Mononuclear cell (primary cell): Measurements from ENCODE around the gene AADACL3. TPM values are rescaled to one million over a fixed set of nuclear protein-coding genes. Genes with fewer than 3 reads are reported as not detected.

Experiments
- H3K27me3 ChIP-seq: 2 replicates; pipeline ENCODE4 v1.6.0; 2011; ENCODE audit warnings: low read length, control low read depth; ENCODE audit not compliant: insufficient read depth
- H3K4me1 ChIP-seq: 2 replicates; pipeline ENCODE4 v1.5.1; 2011; ENCODE audit warnings: mild to moderate bottlenecking, low read length, control low read depth; ENCODE audit not compliant: insufficient read depth
- H3K4me3 ChIP-seq: 2 replicates; pipeline ENCODE4 v1.5.1; 2011; ENCODE audit warnings: mild to moderate bottlenecking, low read length, moderate library complexity
- H3K9me3 ChIP-seq: 2 replicates; pipeline ENCODE4 v1.5.1; 2011; ENCODE audit warnings: low read depth, mild to moderate bottlenecking, control low read depth, low read length
- total RNA-seq: library from RNA; depleted of rRNA; stranded (reverse); fragments of >200 nt; gene quantifications from one replicate; pipeline ENCODE4 v1.2.3, GENCODE V29; 2012

Gene AADACL3
- total RNA-seq, 1 donor: not detected

GRCh38 chr1:12739613-12740012, 23.7 kb downstream of the AADACL3 start:
- Histone ChIP-seq H3K27me3 (peaks cover 14% of the 10 kb centered on the region), H3K4me3 (no peak overlapping the region), H3K9me3 (no peaks in the 10 kb centered on the region), H3K4me1 (no peaks in the 10 kb centered on the region)

DNA sequence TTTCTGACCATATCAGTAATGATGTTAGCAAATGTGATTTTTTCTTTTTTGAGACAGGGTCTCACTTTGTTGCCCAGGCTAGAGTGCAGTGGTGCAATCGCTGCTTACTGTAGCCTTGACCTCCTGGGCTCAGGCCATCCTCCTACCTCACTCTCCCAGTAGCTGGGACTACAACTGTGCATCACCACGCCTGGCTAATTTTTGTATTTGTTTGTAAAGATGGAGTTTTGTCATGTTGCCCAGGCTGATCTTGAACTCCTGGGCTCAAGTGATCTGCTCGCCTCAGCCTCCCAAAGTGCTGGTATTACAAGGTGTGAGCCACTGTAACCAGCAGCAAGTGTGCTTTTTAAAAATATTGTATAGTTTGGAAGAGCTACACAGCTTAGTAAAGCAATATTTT, 26.0 kb downstream of the AADACL3 start:
- no peaks in the 10 kb centered on the region for H3K9me3 ChIP-seq
- H3K27me3 ChIP-seq: peaks cover 9% of the 10 kb centered on the region
- H3K4me1 ChIP-seq: no peaks in the 10 kb centered on the region
- H3K4me3 ChIP-seq: no peak overlapping the region

DNA sequence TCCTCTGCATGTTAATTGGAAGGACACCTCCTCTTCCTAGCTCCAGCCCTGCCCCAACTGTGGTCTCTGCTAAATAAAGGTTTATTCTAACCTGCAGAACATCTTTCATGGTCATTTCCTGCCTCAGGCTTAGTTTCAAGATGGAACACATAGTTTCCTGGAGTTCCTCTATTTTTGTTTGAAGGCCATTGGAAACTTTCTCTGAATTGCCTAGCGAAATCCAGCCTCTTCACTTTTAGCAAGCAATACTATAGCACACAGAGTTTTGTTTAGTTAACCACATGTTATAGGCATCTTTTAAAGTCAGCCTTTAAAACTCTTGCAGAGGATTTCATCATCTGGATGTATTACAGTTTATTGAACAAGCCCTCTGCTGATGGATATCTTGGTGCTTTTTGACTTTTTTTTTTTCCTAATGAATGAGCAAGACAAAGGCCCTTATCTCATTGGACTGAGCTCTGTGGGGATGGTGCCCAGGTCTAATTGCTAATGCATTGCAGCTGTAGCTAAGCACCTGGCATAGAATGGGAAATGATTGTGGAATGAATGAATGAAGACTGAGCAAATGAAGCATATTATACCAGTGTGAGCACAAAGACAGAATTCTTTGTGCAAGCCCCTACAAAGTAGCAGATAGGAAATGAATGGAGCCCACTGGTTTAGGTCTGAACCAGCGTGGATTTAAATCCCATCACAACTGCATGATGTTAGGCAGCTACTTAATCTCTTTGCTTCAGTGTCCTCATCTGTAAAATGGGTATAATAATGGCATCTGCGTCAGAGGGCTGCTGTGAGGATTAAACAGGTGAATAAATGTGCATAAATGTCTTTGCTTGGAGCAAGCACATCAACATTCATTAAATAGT, 29.4 kb downstream of the AADACL3 start:
- Histone ChIP-seq H3K4me1 (no peaks in the 10 kb centered on the region), H3K9me3 (peaks cover 30% of the 10 kb centered on the region), H3K4me3 (no peak overlapping the region), H3K27me3 (peaks cover 10% of the 10 kb centered on the region)

DNA sequence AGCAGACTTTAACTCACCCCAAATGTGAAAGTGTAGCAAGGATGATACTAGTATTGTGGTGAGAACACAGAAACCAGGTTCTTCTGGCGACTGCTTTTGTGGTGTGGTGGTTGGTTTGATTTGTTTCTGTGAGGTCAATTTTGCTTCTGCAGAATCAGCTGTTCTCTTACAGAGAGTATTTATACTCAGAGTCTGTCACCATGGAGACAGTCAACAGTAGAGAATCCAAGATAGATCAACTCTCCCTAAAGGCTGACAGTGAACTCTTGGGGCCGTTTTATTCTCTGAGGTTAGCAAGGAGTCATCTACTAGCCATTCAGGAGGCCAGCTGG, 30.0 kb downstream of the AADACL3 start, which contains the start of gene CFAP107:
Gene CFAP107, plus strand, starts transcription at position 209 of the 332 bp plus-strand sequence. CDS start 231 bp downstream, outside the sequence.
- Histone ChIP-seq H3K9me3 (peaks cover 32% of the 10 kb centered on the region), H3K27me3 (peaks cover 14% of the 10 kb centered on the region), H3K4me1 (no peaks in the 10 kb centered on the region), H3K4me3 (no peak within 1 kb of the TSS)

- H3K9me3 ChIP-seq: peaks cover 32% of the 10 kb centered on the region
- peaks cover 14% of the 10 kb centered on the region for H3K27me3 ChIP-seq
- no peaks in the 10 kb centered on the region for H3K4me1 ChIP-seq
- H3K4me3 ChIP-seq: no peak overlapping the region
Observed at GRCh38 chr1:12748778-12749355, 33.0 kb downstream of the AADACL3 start.

GRCh38 chr1:12754738-12755137, 38.8 kb downstream of the AADACL3 start:
- Histone ChIP-seq H3K9me3 (peaks cover 9% of the 10 kb centered on the region), H3K4me1 (no peaks in the 10 kb centered on the region), H3K4me3 (no peak overlapping the region), H3K27me3 (peaks cover 6% of the 10 kb centered on the region)

DNA sequence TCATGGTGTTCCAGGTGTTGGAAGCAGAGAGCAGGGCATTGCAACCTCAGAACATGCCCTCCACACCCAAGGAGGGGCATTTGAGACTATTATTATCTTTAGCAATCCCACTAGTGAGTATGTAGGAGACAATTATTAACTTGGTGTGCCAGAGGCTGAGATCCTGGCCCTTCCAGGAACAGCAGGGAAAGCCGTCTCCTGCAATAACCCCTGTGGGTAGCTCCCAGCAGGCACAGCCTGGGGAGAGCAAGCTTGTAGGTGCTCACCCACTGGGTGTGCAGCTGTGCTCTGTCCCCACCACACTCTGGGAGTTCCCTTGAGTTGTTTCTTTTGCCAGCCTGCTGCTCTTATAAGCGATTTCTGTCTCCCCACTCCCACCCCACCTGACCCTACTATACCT, 40.4 kb downstream of the AADACL3 start:
- Histone ChIP-seq H3K9me3 (no peaks in the 10 kb centered on the region), H3K27me3 (no peaks in the 10 kb centered on the region), H3K4me1 (no peaks in the 10 kb centered on the region), H3K4me3 (no peak overlapping the region)

- Histone ChIP-seq H3K4me3 (no peak overlapping the region), H3K27me3 (no peaks in the 10 kb centered on the region), H3K4me1 (no peaks in the 10 kb centered on the region), H3K9me3 (no peaks in the 10 kb centered on the region)
Observed at GRCh38 chr1:12756768-12757413, 41.0 kb downstream of the AADACL3 start.

DNA sequence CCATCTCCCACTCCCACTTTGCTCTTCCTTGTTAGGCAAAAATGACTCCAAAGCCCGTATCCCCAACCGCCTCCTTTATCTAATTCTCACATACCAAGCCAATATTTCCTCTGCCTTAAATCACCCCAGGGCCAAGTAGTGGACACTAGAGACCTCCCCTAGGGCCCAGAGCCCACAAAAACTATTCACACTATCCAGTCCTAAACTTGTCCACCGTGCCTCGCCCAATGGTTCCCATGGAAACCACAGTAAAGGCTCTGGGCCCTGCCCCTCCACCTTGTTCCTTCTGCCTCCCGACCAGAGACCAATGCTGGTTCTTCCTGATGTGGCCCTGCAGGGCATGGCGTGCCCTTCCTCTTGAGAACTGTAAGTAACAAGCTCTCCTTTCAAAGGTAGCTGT, 41.9 kb downstream of the AADACL3 start:
- H3K4me3 ChIP-seq: no peak overlapping the region
- H3K27me3 ChIP-seq: no peaks in the 10 kb centered on the region
- H3K4me1 ChIP-seq: no peaks in the 10 kb centered on the region
- H3K9me3 ChIP-seq: no peaks in the 10 kb centered on the region

DNA sequence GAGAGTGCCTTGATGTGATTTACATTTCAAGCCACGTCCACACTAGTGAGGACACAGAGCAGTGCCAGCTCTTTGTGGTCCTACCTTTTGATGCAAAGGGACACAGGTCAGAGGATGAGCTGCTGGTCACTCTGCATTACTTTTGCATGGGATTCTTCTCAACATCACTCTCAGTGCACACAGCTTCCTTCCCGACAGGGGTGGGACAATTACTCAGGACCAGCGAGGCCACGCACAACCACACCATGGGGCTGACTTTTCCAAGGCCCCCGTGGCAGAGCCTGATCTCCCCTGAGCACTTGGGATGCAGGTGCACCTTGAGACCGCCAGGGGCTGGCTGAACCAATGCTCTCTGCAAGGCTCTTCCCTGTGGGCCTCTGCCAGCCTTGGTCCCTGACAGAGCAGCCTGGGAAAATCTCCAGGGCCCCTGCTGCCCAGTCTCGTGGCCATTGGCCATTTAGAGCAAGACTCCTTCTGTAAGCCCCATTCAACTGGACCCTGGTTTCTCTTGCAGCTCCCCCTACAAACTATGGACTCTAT, 44.4 kb downstream of the AADACL3 start:
- Histone ChIP-seq H3K27me3 (no peaks in the 10 kb centered on the region), H3K4me3 (no peak overlapping the region), H3K9me3 (no peaks in the 10 kb centered on the region), H3K4me1 (no peaks in the 10 kb centered on the region)

DNA sequence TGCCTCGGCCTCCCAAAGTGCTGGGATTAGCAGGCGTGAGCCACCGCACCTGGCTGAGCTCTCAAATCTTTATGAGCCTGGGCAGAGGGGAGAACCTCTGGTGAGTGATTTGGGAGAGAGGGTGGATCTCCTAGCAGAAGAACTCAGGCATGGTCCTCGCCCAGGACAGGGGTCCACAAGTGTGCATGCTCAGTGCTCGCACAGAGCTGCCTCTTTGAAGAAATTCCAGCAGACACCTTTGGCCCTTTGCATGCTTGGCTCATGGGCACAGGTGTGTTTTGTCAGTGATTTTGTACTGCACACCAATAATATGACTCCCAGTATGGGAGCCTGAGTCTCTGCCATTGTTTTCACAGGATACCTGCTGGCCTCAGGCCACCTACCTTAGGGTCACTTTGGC, 45.9 kb downstream of the AADACL3 start:
- H3K4me3 ChIP-seq: no peak overlapping the region
- no peaks in the 10 kb centered on the region for H3K27me3 ChIP-seq
- no peaks in the 10 kb centered on the region for H3K4me1 ChIP-seq
- no peaks in the 10 kb centered on the region for H3K9me3 ChIP-seq

- H3K4me1 ChIP-seq: no peaks in the 10 kb centered on the region
- no peaks in the 10 kb centered on the region for H3K9me3 ChIP-seq
- H3K27me3 ChIP-seq: no peaks in the 10 kb centered on the region
- H3K4me3 ChIP-seq: no peak overlapping the region
Observed at GRCh38 chr1:12762766-12763165, 46.9 kb downstream of the AADACL3 start.

DNA sequence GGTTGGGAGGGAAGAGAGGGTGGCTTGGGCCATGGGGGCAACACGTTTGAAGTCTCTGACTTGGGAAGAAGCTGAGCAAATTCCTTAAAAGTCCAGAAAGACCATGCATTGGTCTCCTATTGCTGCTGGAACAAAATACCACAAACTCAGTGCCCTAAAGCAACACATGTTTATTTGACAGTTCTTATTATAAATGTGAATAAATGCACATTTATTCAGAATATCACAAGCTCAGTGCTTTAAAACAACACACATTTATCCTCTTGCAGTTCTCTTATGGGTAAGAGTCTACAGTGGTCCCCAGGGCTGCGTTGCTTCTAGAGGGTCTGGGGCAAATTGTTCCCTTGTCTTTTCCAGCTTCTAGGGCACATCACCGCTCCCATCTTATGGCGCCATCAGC, 47.6 kb downstream of the AADACL3 start:
- Histone ChIP-seq H3K27me3 (peaks cover 2% of the 10 kb centered on the region), H3K4me1 (no peaks in the 10 kb centered on the region), H3K9me3 (no peaks in the 10 kb centered on the region), H3K4me3 (no peak overlapping the region)

DNA sequence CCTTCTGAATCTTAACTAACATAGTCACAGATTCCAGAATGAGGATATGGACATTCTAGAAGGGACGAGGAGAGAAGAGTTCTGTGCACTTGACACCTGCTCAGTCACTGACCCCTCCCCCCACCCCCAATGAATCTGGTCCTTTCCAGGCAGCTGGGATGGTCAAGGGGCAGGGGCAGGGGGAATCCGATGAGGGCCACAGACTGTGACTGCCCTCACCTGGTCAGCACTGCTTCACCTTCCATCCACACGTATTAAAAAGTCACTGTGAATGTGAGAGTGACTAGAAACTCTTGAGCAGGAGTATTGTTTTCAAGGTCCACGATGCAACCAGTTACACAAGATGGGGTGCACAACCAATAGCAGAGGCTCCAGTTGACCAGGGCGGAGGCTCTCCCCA, 48.1 kb downstream of the AADACL3 start:
- Histone ChIP-seq H3K9me3 (no peaks in the 10 kb centered on the region), H3K4me3 (no peak overlapping the region), H3K4me1 (no peaks in the 10 kb centered on the region), H3K27me3 (peaks cover 4% of the 10 kb centered on the region)

DNA sequence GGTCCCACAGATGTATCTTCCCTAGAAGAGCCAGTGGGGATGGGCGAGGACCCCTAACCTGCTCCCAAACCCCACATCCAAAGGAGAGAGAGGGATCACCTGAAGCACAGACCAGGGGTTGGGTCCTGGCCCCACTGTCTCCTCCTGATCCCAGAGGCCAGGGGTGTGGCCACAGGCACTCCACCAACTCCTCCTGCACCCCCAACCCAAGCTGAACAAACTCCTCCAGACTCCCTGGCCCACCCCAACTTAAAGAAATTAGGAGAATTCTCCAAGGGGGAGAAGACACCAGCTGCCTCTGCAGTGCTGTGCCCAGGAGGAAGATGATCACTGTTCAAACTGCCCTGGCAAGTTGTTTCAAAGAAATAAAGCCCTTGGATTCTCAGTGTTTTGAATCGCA, 53.1 kb downstream of the AADACL3 start:
- no peaks in the 10 kb centered on the region for H3K4me1 ChIP-seq
- no peak overlapping the region for H3K4me3 ChIP-seq
- no peaks in the 10 kb centered on the region for H3K9me3 ChIP-seq
- peaks cover 4% of the 10 kb centered on the region for H3K27me3 ChIP-seq
